ENCODE results near the gene TMEM213.
"Not testable (repeated sequence)": the region's sequence is repeated elsewhere in the genome, so short reads cannot be mapped to it uniquely, and the experiment has no call there.

TMEM213 gene

GRCh38 chr7:138797715-138798320, at the start of gene TMEM213, which contains the start of gene ATP6V0A4:
TSS of gene TMEM213 (plus strand) at chr7:138797994. CDS start at chr7:138798105, 111 bp downstream.
TSS of gene ATP6V0A4 (minus strand) at chr7:138798196. CDS start at chr7:138771247, 26,949 bp downstream.
- no peak for DNase-seq

DNA sequence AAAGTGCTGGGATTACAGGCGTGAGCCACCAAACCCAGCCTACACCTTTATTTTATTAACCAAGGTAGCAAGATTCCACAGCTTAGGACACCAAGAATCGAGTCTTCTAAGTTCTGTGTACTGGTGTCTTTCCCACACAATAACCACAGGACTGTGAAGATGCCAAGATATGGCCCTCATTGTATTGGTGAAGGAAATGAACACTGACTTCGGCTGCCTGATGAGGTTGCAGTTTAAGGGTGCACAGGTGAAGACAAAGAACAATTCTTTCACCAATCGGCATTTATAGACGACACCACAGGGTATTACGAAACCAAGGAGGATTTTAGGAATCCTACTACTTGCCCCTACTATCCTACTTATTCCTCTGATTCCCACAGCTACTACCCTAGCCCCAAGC, 49.1 kb upstream of the TMEM213 start:
- no peak for DNase-seq

GRCh38 chr7:138749960-138750359, 47.8 kb upstream of the TMEM213 start:
- DNase-seq: no peak

DNA sequence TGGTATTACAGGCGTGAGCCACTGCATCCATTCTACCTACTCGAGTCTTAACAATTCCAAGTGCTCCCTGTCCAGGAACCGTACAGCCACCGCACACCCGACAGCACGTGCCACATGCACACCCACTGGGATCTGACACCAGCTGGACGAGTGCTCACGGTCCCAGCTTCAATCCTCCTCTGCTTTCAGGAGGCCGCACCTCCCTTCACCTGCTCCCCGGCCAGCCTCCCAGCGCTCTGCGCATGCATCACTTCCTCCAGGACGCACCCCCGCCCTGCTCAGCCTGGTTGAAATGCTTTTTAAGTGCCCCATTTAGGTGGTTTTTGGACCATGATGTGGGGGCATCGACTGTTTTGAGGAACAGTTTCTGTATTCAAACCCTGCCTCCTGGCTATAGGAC, 47.3 kb upstream of the TMEM213 start:
- no peak for DNase-seq

DNA sequence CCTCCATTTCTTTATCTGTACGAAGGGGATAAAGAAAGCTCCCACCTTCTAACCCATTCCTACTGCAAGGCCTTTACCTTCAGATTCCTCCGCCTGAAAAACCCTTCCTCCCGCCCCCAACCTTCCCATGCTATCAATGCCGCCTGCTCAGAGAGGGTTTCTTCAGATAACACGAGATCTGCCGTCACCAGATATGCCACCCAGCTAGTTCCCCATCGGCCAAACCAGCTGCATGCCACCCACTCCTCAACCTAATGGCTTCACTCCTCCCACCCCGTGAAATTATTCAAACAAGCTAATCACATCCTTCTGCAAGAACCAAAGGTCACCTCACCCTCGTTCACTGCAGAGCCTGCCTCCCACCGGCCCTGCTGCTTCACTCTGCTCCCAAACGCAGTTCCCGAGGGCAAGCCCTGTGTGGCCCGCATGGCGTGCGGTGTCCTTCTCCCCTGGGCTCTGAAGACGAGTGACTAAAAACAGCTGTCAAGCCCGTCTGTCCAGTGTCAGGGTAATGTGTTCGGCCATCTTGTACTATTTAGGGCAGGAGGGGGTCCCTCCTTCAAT, 46.8 kb upstream of the TMEM213 start:
- no peak for DNase-seq

DNA sequence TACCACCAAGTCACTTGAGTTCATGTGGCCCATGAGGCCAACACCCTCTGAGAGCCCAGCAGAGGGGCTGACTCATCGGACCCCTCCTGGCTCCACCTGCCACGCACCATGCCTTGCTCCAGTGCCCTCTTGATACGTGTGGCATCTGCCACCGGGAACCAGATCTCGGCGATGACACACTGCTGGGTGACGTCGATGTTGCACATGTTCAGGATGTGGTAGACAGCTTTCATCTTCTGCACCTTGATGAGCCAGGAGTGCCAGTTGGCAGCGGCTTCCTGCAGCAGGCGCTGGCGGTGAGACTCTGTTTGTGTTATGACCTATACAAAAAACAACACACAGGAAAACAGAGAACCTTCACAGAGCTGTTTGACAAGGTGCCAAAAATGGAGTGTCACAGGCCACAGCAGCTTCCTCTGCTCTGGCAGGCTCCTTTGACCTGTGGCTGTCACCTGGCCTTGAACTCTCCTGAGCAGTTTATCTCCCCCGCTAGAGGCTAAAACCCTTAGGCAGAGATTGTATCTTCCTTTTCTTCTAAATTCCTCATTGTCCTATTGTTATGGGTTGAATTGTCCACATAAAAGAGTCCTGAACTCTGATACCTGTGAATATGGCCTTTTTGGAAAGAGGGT, 45.2 kb upstream of the TMEM213 start:
- peak; percentile 96 for DNase-seq

DNA sequence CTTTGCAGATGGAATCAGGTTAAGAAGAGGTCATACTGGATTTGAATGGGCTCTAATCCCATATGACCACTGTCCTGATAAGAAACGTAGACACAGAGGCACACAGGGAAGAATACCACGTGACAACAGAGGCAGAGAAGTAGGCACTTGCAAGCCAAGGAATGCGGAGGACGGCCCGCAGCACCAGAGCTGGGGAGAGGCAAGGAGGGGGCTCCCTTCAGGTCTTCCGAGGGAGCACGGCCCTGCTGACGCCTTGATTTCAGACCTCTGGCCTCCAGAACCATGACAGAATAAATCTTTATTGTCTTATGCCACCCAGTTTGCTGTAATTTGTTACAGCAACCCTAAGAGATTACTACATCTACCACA, 44.7 kb upstream of the TMEM213 start:
- DNase-seq: no peak

DNA sequence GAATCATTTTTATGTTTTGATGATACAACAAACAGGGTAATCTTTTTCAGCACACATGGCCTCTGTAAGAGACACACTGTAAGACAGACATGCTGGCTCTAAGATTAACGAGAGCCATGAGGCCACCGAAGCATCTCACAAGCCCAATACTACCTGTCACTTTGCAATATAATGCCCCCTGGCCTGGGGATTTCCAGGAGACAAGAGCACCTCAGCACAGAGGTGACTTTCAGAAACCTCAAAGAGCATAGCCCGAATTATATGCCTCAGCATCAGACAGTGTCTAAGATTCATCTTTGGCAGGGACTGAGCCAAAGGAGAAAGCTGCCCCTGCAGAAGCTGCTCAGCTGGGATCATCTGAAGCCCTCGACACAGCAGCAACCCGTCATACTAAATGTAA, 44.2 kb upstream of the TMEM213 start:
- DNase-seq: no peak

GRCh38 chr7:138755331-138755747, 42.5 kb upstream of the TMEM213 start:
- DNase-seq: no peak

- no peak for DNase-seq
Observed at GRCh38 chr7:138755842-138756590, 41.8 kb upstream of the TMEM213 start.

DNA sequence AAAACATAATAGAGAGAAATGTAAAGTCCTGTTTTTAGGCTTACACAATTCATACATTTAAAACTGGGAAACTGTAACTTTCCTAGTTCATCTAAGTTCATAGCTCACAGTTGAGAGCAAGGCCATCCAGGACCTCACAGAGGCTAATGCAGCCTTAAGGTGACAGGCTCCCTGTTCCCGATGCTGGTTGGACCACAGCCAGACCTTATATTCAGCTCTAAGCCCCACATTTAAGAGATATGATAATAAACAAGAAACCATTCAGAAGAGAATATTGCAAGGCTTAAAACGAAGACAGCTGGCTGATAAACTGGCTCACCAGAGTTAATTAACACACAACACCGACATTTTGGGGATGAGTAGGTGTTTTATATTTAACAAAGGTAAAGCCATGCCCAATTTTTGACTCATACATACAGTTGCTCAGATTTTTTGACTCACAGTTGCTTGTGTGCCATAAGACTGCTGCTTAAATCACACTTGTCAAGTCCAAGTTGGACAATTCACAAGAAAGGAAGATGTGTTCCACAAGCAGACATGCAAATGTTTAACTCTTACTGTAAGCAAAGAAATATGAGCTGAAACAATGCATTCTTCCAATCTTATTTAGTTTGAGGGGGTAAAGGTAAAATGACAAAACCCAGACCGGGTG, 41.1 kb upstream of the TMEM213 start:
- DNase-seq: no peak

GRCh38 chr7:138768241-138768640, 29.6 kb upstream of the TMEM213 start:
- DNase-seq: peak; percentile 6

- no peak for DNase-seq
Observed at GRCh38 chr7:138770904-138771303, 26.9 kb upstream of the TMEM213 start.

DNA sequence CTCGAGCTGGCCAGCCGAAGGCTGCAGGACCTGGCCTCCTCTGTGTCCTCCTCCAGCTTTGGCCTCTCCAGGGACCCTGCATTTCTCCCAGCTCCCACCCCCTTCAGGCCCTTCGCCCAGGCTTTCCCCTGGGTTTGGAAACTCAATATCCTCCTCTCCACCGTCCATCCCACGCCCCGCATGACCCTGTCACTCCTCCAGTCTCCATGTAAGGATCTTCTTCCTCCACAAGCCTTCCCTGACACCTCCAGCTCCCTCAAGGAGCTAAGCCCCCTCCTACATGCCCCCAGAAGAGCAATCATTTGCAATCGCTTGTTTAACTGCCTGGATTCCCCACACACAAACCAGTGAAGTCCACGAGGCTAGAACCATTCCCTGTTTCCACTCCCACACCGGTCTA, 24.6 kb upstream of the TMEM213 start:
- DNase-seq: no peak

DNA sequence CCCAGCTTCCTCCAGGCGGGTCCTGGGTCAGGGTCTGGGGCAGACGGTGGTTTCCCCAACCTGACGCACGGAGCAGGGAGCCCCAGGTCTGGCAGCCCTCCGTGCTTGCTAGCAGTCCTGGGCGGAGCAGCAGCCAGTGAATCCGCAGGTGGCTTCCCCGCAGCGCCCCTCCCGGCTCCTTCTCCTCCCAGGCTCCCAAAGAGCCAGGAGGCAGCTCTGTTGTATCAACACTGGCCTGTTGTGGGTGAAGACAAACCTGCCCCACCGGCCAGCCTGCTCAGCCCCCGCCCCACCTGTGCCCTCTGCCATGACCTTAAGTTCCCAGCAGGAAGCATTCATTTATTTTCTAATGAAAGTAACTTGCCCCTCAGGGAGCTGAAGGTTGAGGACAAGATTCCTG, 24.0 kb upstream of the TMEM213 start:
- no peak for DNase-seq

GRCh38 chr7:138776166-138776833, 21.5 kb upstream of the TMEM213 start:
- no peak for DNase-seq

GRCh38 chr7:138781004-138781403, 16.8 kb upstream of the TMEM213 start:
- no peak for DNase-seq

- DNase-seq: no peak
Observed at GRCh38 chr7:138784692-138785091, 13.1 kb upstream of the TMEM213 start.

- DNase-seq: no peak
Observed at GRCh38 chr7:138785587-138786437, 12.0 kb upstream of the TMEM213 start.

- DNase-seq: no peak
Observed at GRCh38 chr7:138796038-138796615, 1.7 kb upstream of the TMEM213 start.

GRCh38 chr7:138797046-138797445, 748 bp upstream of the TMEM213 start:
- not testable (repeated sequence) for DNase-seq

Measured in NCI-H2171 treated with DMSO at 0.1 percent for 48 hours (cell line).